ENCODE measurements around the gene PHF1.
"Not testable (repeated sequence)": the region's sequence is repeated elsewhere in the genome, so short reads cannot be mapped to it uniquely, and the experiment has no call there.

DNA sequence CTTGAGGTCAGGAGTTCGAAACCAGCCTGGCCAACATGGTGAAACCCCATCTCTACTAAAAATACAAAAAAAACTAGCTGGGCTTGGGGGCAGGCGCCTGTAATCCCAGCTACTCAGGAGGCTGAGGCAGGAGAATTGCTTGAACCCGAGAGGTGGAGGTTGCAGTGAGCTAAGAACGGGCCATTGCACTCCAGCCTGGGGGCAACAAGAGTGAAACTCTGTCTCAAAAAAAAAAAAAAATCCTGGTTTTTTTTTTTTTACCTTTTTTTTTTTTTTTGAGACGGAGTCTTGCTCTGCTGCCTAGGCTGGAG lies 43.1 kb upstream of the PHF1 start:
- TF ChIP-seq EP300 (conservative IDR thresholded peaks at IDR 0.05; ENCODE audit: poor library complexity, severe bottlenecking); CTCF (IDR thresholded peaks at IDR 0.05; ENCODE audit: poor library complexity, severe bottlenecking); EZH2 (IDR thresholded peaks at IDR 0.05; ENCODE audit: borderline replicate concordance, insufficient read depth, low read length, poor library complexity, severe bottlenecking); RAD21 (conservative IDR thresholded peaks at IDR 0.05); TAF1 (IDR thresholded peaks at IDR 0.05; ENCODE audit: low read depth); POLR2AphosphoS5 (IDR thresholded peaks at IDR 0.05): not testable (repeated sequence)
- TF ChIP-seq, protein P1, sequence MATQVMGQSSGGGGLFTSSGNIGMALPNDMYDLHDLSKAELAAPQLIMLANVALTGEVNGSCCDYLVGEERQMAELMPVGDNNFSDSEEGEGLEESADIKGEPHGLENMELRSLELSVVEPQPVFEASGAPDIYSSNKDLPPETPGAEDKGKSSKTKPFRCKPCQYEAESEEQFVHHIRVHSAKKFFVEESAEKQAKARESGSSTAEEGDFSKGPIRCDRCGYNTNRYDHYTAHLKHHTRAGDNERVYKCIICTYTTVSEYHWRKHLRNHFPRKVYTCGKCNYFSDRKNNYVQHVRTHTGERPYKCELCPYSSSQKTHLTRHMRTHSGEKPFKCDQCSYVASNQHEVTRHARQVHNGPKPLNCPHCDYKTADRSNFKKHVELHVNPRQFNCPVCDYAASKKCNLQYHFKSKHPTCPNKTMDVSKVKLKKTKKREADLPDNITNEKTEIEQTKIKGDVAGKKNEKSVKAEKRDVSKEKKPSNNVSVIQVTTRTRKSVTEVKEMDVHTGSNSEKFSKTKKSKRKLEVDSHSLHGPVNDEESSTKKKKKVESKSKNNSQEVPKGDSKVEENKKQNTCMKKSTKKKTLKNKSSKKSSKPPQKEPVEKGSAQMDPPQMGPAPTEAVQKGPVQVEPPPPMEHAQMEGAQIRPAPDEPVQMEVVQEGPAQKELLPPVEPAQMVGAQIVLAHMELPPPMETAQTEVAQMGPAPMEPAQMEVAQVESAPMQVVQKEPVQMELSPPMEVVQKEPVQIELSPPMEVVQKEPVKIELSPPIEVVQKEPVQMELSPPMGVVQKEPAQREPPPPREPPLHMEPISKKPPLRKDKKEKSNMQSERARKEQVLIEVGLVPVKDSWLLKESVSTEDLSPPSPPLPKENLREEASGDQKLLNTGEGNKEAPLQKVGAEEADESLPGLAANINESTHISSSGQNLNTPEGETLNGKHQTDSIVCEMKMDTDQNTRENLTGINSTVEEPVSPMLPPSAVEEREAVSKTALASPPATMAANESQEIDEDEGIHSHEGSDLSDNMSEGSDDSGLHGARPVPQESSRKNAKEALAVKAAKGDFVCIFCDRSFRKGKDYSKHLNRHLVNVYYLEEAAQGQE (IDR thresholded peaks at IDR 0.05; ENCODE audit: borderline replicate concordance), result not testable (repeated sequence)
